ENCODE data around the gene WNK1.

The WNK1 gene

DNA sequence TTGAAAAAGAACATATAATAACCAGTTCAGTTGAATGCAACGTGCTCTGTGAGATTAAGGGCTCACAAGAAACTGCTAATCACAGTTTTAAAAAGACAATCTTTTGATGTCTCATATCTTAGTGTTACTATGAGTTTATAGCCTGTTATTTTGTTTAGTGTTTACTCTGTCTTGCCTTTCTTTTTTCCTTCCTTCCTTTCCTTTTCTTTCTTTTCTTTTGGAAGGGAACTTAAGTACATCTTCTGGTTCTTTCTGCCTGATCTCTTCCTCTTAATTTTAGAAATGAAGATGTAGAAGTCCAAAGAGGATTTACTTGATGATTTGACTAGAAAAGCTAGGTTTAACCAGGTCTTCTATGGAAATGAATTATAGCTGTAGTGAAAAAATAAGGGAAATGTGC, 38.2 kb downstream of the WNK1 start:
- ChIA-PET CTCF (interaction anchor here (0.9 to 2.5 kb wide), 4 partner anchors 14 to 38 kb away, joined by 3 to 12 read pairs (median 6); partner anchors contain the start of gene WNK1), POLR2A (no interaction called here)
- TF ChIP-seq CTCF (IDR thresholded peaks at IDR 0.05; ENCODE audit: control extremely low read depth, extremely low read depth, low read depth, missing control alignments): no peak
- DNase-seq (ENCODE audit: extremely low spot score): no peak

DNA sequence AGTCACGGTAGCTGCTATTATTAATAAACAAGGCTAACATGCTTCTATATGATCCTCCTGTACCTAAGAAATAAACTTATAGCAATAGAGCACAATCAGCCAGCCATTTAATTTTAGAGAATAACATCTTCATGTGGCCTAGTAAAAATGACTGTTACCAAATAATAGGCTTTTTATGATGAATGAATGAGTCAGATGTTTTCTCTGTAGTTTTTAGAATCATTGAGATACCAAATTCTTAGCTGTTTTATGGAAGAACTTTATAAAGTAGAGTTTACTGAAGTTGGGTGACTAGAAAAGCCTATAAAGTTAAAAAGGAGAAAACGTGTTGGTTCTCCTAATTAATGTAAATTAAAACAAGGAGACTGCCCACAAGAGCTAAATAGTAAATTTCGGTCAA, 40.7 kb downstream of the WNK1 start:
- TF ChIP-seq CTCF (IDR thresholded peaks at IDR 0.05; ENCODE audit: control extremely low read depth, extremely low read depth, low read depth, missing control alignments): no peak
- DNase-seq (ENCODE audit: extremely low spot score): no peak
- CTCF ChIA-PET: interaction anchor here (0.7 to 2.5 kb wide), 7 partner anchors 12 to 81 kb away, joined by 3 to 9 read pairs (median 3); no protein-coding TSS in a partner anchor
- POLR2A ChIA-PET: no interaction called here

- DNase-seq (ENCODE audit: extremely low spot score): no peak
- ChIA-PET POLR2A (no interaction called here), CTCF (interaction anchor here (0.7 to 3.3 kb wide), 5 partner anchors 12 to 38 kb away, joined by 3 to 13 read pairs (median 3); no protein-coding TSS in a partner anchor)
- no peak for TF ChIP-seq CTCF (IDR thresholded peaks at IDR 0.05; ENCODE audit: control extremely low read depth, extremely low read depth, low read depth, missing control alignments)
Measured at GRCh38 chr12:793711-794110, 41.3 kb downstream of the WNK1 start.

GRCh38 chr12:795305-795704, 42.9 kb downstream of the WNK1 start:
- ChIA-PET CTCF (interaction anchor here (1.2 to 3.3 kb wide), 4 partner anchors 15 to 219 kb away, joined by 4 to 13 read pairs (median 6); no protein-coding TSS in a partner anchor), POLR2A (no interaction called here)
- no peak for TF ChIP-seq CTCF (IDR thresholded peaks at IDR 0.05; ENCODE audit: control extremely low read depth, extremely low read depth, low read depth, missing control alignments)
- no peak for DNase-seq (ENCODE audit: extremely low spot score)

- CTCF ChIA-PET: interaction anchor here (1.0 to 2.3 kb wide), 4 partner anchors 12 to 19 kb away, joined by 3 to 14 read pairs (median 4); no protein-coding TSS in a partner anchor
- POLR2A ChIA-PET: no interaction called here
Measured at GRCh38 chr12:800401-800800, 48.0 kb downstream of the WNK1 start.

DNA sequence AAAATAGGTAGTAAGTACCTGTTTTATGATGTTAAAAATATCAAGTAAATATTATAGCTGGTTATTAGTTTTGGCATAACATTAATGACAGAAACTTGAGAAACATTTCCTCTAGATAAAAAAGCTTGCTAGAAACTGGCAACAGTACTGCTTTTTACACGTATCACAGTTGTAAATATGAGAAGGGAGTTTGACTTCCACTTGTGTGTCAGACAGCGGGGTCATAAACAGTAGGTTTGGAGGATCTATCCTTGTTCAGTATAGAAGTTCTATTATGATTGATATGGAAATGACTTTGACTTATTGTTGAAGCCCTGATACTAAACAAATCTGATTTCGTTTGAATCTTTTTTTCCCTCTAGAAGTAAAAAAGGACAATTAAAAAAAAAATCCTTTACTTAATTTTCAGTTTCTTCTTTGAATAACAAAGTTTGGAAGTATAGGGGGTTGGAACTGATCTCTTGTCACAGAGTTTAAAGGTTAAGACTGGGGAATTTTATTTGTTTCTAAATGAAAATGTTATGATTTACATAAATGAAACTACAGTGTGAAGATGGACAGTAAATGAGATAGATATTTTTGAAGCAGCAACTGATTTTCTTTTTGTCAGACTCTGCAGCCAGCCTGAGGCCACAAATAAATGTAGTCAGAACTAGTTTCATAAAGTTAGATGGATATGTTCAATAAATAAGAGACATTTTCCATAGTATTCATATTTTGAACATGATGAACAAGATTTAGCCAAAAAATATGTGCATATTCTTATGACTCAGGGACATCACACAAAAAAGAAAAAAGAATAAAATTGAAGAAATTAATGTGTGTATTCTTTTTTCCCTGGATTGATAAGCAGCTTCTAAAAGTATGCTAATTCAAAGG, 50.1 kb downstream of the WNK1 start:
- ChIA-PET CTCF (interaction anchor here (1.0 to 1.9 kb wide), 2 partner anchors 11 to 12 kb away, joined by 3 to 4 read pairs; no protein-coding TSS in a partner anchor), POLR2A (no interaction called here)
- no peak for TF ChIP-seq CTCF (IDR thresholded peaks at IDR 0.05; ENCODE audit: control extremely low read depth, extremely low read depth, low read depth, missing control alignments)
- DNase-seq (ENCODE audit: extremely low spot score): no peak

More at GRCh38 chr12:800401-800800, 48.0 kb downstream of the WNK1 start:
- DNase-seq (ENCODE audit: extremely low spot score): no peak
- TF ChIP-seq CTCF (IDR thresholded peaks at IDR 0.05; ENCODE audit: control extremely low read depth, extremely low read depth, low read depth, missing control alignments): no peak
